ENCODE results near the gene FAM89A.

FAM89A gene

DNA sequence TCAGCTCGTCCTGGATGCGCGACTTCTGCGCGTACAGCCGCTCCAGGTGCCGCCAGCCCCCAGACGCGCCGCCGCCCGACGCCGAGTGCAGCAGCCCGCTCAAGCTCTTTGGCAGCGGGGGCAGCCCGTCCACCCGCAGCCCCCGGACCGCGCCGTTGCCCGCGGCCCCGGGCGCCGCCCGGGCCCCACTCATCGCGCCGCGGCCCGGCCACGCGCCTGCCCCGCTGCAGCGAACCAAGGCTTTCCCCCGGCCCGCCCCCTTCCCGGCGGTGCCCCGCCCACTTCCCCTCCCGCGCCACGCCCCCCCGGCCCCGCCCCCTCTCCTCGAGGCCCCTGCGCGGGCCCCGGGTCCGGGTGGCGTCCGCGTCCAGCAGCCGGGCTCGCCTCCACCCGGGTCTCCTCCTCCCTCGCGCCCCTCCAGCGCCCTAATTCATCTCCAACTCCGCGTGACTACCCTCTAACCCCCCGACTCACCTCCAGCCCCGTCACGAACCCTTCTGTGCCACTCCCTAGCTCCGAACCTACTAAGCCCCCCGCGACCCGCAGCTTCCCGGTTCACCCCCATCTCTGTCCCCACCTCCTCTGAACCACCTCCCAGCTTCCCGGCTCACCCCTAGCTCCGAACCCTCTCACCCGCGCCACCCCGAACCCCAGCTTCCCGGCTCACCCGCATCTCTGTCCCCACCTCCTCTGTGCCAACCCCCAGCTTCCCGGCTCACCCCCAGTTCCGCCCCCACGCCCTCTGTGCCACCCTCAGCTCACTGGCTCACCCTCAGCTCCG is at the start of gene FAM89A:
Gene FAM89A (minus strand): TSS at position 236 of the 781 bp plus-strand sequence. CDS start 43 bp downstream, at position 193.
- DNase-seq (ENCODE audit: low spot score) = peak; percentile 97

DNA sequence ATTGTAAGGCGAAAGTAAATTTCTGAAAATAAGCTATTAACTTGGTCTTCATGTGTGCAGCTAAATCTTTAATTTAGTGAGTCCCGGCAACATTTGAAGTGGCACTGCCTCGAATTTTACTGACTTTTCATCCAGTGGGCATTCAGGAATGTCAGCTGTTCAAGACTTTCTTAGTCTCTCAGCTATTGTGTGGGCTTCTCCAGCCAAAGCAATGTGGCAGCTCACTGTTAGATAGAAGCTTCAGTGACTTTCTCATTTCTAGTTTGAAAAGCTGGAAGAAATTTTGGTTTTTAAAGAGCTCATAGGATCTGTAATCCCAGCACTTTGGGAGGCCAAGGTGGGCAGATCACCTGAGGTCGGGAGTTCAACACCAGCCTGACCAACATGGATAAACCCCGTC is 44.3 kb upstream of the FAM89A start:
- DNase-seq (ENCODE audit: low spot score) = no peak

DNA sequence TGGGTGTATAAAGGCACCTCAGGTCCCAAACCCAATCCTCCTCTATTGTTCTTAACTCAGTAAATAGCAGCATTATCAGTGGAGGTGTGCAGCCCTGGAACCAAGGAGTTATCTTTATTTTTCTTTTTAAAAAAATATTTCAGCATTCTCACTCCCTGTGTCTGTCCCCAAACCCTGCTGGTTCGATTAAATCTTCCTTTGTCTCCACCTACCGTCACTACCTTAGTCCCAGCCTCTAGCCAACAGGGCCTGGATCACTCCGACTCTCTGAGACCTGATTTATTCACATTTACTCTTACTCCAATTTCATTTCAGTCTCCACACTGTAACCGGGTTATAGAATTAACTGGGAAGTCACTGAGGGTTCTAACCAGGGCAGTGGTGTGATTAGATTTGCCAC is 39.1 kb upstream of the FAM89A start:
- DNase-seq (ENCODE audit: low spot score) = no peak

- no peak for DNase-seq (ENCODE audit: low spot score)
Measured at GRCh38 chr1:231078250-231078649, 38.2 kb upstream of the FAM89A start.

- DNase-seq (ENCODE audit: low spot score) = no peak
Measured at GRCh38 chr1:231076802-231077201, 36.7 kb upstream of the FAM89A start.

- no peak for DNase-seq (ENCODE audit: low spot score)
Measured at GRCh38 chr1:231075497-231075896, 35.4 kb upstream of the FAM89A start.

- no peak for DNase-seq (ENCODE audit: low spot score)
Measured at GRCh38 chr1:231075020-231075419, 35.0 kb upstream of the FAM89A start.

GRCh38 chr1:231074046-231074445 is 34.0 kb upstream of the FAM89A start:
- no peak for DNase-seq (ENCODE audit: low spot score)

DNA sequence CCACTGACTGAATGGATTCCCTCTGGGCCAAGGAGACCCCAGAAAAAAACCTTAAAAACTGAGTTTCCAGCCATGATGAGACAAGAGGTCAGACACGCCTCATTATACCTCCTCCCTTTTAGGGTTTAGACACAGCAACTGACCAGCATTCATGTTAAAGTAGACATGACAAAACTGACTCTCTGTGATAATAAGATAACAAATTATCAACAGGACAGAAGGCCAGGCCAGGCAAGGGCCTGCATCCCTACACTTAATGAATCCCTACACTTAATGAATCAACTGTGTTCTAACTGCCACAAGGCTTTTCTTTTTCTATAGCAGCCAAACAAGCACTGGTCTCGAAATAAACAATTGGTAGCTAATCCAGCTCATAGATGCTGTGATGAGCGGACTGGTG is 33.3 kb upstream of the FAM89A start:
- no peak for DNase-seq (ENCODE audit: low spot score)

DNA sequence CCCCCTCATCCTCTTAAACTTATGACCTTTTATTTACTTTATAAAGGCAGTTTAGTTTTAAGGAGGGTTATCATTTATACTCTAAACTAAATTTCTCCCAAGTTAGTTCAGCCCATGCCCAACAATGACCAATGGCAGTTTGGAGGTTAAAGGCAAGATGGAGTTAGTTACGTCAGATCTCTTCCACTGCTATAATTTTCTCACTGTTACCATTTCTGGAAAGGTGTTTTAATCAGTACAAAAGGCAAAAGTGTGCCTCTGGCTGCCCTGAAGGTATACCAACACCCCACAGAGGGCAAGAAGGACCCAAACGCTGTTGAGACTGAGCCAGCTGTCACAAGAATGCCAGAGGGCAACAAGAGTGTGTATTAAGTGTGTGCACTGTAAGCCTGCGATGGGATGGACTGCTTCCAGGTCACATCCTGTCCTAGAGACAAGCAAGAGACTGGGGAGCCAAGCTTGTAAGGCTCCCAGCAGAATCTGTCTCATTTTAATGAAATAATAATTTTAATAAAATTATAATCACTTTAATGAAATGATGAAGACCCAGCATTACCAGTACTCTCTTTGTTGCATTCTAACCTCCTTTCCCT is 32.5 kb upstream of the FAM89A start:
- DNase-seq (ENCODE audit: low spot score) = no peak

DNA sequence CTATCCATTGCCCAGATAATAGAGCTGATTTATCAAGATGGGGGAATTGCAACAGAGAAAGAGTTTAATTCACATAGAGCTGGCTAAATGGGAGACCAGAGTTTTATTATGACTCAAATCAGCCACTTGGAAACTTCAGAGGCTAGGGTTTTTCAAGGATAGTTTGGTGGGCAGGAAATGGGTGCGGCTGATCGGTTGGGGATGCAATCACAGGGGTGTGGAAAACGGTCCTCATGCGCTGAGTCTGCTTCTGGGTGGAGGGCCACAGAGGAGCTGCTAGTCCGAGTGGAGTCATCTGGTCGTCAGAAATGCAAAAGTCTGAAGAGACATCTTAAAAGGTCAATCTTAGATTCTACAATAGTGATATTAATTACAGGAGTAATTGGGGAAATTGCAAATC is 32.0 kb upstream of the FAM89A start:
- DNase-seq (ENCODE audit: low spot score) = no peak

DNA sequence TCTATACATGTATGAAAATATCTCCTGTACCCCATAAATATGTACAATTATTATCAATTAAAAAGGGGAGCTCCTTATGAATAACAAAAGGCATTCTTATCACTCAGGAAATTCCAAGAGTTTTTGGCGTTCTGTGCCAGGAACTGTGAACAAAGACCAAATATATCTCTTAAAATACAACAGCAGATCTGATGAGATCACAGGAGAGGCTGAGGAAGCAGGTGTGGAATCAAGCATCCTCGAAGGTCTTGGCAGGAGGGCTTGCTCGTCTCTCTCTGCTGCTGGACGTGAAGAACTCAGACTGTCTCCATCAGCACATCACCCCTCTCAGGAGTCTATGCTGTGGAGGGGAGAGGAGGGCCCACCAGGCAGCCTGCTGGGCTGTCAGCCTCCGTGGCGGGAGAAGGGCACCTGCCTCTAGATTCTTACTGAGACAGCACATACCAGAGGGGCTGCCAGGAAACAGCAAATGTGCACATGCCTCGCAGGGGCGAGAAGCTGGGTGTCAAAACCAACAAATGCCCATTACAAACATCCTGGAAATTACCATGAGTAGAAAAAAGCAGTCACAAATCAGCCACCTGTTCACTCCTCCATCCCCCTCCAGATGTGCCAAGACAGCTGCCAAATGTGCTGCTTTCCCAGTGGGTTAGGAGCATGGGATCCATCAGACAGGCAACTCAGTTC is 30.8 kb upstream of the FAM89A start:
- DNase-seq (ENCODE audit: low spot score) = no peak

DNA sequence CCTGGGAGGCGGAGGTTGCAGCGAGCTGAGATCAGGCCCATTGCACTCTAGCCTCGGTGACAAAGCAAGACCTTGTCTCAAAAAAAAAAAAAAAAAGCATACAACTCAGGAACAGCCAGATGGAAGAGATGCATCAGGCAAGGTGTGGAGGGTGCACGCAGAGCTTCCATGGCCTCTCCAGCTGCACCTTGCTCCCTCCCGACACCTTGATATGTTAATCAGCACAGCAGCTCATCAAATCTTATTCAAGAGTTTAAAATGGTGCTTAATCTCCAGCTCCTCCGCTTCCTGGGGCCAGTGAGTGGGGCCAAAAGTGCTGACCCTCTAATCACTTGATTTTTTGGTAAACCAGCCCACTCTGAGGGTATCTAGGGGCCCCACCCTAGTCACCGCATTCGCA is 29.3 kb upstream of the FAM89A start:
- DNase-seq (ENCODE audit: low spot score) = no peak

GRCh38 chr1:231068762-231069161 is 28.7 kb upstream of the FAM89A start:
- DNase-seq (ENCODE audit: low spot score) = no peak

- no peak for DNase-seq (ENCODE audit: low spot score)
Measured at GRCh38 chr1:231065510-231066241, 25.6 kb upstream of the FAM89A start.

DNA sequence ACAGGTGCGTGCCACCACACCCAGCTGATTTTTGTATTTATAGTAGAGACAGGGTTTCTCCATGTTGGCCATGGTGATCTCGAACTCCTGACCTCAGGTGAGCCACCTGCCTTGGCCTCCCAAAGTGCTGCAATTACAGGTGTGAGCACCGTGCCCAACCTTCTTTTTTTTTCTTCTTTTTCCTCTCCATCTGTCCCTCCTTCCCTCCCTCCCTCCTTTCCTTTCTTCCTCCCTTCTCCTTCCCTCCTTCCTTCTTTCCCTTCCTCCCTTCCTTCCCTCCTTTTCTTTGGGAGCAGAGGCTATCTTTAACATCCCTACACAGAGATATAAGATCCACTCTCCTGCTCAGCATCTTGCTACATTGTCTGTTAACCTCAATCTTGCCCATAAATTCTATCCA is 24.4 kb upstream of the FAM89A start:
- DNase-seq (ENCODE audit: low spot score) = no peak

- no peak for DNase-seq (ENCODE audit: low spot score)
Measured at GRCh38 chr1:231063331-231063730, 23.3 kb upstream of the FAM89A start.

- no peak for DNase-seq (ENCODE audit: low spot score)
Measured at GRCh38 chr1:231062500-231063270, 22.6 kb upstream of the FAM89A start.

- no peak for DNase-seq (ENCODE audit: low spot score)
Measured at GRCh38 chr1:231059566-231060193, 19.6 kb upstream of the FAM89A start.

GRCh38 chr1:231058416-231059109 is 18.5 kb upstream of the FAM89A start:
- no peak for DNase-seq (ENCODE audit: low spot score)

DNA sequence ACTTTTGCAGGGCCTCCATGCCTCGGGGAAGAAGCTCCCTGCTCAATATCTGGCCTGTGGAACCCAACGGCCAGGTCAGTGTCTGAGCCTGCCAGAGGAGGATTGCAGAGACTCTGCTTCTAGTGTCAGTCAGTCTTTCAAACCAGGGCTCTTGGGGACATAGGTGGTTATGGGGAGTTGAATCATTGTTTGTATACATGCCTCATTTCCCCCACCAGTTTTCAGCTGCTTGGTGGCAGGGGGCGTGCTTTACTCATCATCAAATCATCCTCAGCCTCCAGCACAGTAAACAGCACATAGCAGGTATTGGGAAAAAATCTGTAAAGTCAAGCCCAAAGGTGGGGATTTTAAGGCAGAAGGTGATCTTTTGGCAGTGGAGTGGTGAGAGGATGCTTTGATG is 17.4 kb upstream of the FAM89A start:
- no peak for DNase-seq (ENCODE audit: low spot score)

Data from D341Med (cell line).